GM19193 (cell line): ENCODE results near the gene COL6A1.

Experiments used
- POLR2A ChIP-seq: IDR thresholded peaks from 4 replicates; pipeline ENCODE4 v1.6.1; 2011; ENCODE audit not compliant: insufficient read depth, insufficient read length; ENCODE audit errors: extremely low read depth

The COL6A1 gene, protein sequence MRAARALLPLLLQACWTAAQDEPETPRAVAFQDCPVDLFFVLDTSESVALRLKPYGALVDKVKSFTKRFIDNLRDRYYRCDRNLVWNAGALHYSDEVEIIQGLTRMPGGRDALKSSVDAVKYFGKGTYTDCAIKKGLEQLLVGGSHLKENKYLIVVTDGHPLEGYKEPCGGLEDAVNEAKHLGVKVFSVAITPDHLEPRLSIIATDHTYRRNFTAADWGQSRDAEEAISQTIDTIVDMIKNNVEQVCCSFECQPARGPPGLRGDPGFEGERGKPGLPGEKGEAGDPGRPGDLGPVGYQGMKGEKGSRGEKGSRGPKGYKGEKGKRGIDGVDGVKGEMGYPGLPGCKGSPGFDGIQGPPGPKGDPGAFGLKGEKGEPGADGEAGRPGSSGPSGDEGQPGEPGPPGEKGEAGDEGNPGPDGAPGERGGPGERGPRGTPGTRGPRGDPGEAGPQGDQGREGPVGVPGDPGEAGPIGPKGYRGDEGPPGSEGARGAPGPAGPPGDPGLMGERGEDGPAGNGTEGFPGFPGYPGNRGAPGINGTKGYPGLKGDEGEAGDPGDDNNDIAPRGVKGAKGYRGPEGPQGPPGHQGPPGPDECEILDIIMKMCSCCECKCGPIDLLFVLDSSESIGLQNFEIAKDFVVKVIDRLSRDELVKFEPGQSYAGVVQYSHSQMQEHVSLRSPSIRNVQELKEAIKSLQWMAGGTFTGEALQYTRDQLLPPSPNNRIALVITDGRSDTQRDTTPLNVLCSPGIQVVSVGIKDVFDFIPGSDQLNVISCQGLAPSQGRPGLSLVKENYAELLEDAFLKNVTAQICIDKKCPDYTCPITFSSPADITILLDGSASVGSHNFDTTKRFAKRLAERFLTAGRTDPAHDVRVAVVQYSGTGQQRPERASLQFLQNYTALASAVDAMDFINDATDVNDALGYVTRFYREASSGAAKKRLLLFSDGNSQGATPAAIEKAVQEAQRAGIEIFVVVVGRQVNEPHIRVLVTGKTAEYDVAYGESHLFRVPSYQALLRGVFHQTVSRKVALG

DNA sequence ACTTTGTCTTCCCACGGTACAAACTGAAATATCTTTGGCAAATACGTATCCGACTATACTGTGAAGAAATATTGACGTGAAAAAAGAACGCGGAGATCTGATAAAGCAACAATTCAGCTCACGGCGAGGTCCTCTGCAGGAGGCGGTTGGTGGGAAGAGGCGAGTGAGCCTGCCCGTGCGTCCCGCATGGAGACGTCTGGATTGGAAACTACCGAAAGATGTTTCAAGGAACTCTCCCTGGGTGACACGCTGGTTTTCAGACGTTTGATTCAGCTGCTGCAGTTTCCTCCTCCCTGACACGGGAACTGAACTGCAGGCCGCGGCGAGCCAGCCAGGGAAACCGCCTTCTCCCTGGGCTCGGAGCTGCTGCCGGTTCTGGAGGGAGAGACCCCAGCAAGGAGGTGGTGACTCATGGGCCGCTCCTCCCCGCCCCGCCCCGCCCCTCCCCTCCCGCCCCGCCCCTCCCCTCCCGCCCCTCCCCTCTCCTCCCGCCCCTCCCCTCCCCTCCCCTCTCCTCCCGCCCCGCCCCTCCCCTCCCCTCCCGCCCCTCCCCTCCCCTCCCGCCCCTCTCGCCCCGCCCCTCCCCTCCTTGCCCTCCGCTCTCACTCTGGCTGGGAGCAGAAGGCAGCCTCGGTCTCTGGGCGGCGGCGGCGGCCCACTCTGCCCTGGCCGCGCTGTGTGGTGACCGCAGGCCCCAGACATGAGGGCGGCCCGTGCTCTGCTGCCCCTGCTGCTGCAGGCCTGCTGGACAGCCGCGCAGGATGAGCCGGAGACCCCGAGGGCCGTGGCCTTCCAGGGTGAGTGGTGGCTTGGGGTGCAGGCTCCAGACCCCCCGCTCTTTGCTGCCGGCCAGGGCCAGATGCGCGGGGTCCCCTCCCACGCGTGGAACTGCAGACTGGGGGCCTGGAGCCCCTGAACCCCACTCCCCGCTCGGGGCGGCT is at the start of gene COL6A1:
COL6A1 (plus strand) TSS at position 620 of the 941 bp plus-strand sequence; CDS start at position 701, 81 bp downstream.
- no peak for TF ChIP-seq POLR2A

DNA sequence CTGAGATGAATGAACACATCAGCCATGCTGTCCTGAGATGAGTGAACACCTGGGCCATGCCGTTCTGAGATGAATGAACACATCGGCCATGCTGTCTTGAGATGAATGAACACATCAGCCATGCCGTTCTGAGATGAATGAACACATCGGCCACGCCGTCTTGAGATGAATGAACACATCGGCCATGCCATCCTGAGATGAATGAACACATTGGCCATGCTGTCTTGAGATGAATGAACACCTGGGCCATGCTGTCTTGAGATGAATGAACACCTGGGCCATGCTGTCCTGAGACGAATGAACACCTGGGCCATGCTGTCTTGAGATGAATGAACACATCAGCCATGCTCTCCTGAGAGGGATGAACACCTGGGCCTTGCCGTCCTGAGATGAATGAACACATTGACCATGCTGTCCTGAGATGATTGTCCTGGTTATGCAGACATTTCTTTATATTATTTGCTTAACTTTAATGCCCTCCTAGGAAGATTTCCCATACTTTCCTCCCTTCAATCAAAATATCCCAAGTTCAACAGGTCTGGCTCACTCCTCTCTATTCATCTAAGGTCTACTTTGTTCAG is 48.6 kb upstream of the COL6A1 start:
- TF ChIP-seq POLR2A: no peak

DNA sequence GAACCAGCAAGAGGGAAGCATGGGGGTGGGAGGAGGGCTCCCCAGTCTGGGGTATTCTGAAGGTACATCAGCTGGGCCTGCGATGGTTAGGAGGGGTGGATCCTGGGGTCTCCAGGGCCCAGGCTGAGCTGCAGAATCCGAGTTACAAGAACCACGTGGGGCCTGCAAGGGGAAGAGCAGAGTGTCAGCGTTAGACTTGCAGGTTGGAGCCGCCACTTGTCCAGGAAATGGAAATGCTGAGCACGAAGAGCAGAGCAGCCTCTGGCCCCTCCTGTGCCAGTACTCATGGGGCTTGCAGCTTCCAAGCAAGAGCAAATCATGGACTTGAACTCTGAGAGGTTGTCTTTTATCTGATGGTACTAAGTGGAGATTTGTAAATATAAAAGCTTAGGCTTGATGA is 47.5 kb upstream of the COL6A1 start:
- no peak for TF ChIP-seq POLR2A

DNA sequence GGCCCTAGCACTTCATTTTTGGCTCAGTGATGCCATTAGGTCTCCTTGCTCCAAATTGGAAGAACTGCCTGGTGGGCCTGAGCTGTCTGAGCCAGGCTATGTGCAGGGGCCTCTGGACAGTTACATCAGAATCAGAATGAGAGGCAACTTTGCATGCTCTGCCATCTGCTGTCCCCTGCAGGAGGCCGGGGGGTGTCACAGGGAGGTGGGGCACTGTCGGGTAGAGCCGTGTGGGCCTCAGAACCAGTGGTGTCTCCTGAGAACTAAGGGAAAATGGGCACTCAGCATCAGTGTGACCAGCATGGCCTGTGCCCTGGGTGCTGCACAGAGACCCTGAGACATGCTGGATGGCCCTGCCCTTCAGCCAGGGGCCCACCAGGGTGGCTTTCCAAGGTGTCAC is 47.0 kb upstream of the COL6A1 start:
- no peak for TF ChIP-seq POLR2A

DNA sequence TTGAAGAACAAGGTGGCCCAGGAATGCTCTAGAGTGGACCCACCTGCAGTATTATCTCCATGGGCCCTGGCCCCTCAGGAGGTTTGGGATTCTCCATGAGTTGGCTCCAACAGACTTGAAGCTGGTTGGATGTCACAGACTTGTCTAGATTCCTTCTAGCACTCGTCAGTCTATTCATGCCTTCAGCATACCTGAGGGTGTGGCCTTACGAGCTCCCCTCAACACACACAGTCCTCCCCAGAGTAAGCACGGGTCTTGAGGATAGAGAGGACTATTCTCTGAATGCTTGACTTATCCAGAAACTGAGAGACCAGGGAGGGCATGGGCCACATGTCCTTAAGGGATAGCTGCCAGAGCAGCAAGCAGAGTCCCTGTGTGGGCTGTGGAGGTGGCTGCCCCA is 45.9 kb upstream of the COL6A1 start:
- no peak for TF ChIP-seq POLR2A

DNA sequence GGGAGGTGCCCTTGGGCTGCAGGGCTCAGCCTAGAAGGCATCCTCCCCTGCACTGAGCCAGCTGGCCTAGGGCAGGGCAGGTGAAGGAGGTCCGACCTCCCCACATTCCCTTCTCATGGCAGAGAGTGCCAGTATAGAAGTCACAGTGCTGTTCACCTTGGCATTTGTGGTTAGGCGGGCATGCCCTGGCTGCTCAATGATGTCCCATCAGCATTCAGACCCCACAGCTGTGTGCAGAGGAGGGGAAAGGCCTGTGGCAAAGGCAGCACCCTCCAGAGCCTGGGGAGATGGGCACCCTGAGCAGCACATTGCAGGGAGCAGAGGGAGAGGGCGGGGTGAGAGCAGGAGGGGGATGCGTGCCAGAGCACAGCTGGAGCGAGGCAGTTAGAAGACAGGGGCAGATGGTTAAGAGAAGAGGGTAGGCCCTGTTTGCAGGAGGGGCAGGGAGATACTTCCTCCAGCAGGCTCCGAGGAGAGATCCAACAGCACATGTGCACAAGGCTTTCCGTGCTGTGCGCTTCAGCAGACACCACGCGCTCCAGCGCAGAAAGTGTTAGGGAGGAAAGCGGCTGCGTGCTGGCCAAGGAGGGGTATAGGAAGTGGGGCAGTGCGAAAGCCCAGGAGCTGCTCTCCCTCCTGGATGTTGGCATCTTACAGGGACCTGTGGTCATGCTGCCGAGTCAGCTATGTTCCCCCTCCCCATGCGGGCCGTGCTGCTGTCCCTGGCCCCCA is 43.7 kb upstream of the COL6A1 start:
- TF ChIP-seq POLR2A: no peak

DNA sequence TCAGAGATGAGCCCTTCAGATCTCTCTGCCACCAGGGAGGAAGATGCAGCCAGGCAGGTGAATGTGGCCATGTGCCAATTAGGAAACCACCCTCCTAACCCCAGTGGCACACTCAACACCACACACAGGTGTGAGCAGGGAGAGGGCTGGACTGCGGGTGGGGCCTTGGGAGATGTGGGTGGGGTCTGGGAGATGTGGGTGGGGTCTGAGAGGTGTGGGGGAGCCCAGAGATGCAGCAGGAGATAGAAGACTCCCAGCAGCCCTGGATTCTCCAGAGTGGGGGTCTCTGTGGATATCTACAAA is 43.2 kb upstream of the COL6A1 start:
- TF ChIP-seq POLR2A: no peak

DNA sequence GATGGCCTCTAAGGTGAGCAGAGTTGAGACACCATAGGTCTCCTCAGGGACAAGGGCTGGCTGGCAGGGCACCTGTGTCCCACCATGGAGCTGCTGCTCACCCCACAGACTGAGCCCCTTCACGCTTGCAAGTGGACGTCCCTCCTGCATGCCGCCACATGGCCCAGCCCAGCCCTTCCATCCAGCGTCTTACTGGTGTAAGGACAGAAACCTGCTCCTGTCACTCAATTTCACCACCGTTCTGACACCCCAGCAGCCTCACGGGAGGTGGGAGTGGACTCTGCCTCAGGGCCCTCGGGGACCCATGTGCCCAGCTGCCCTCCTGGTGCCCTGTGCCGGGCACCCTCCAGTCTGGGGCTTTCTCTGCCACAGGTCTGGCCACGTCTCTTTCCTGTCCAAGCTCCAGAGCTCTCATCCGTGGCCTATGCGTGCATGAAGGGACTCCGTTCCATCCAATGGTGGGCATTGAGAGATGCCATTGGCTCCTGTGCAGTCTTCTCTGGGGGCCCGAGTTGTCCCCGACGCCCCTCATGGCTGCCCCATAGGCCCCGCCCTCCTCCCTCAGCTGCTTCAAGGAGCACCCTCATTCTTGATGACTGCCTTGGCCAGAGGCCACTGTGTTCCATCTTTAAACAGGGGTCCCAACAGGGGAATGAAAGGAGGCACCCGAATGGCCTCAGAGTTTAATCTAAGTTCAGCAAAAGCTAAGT is 42.6 kb upstream of the COL6A1 start:
- TF ChIP-seq POLR2A: no peak

DNA sequence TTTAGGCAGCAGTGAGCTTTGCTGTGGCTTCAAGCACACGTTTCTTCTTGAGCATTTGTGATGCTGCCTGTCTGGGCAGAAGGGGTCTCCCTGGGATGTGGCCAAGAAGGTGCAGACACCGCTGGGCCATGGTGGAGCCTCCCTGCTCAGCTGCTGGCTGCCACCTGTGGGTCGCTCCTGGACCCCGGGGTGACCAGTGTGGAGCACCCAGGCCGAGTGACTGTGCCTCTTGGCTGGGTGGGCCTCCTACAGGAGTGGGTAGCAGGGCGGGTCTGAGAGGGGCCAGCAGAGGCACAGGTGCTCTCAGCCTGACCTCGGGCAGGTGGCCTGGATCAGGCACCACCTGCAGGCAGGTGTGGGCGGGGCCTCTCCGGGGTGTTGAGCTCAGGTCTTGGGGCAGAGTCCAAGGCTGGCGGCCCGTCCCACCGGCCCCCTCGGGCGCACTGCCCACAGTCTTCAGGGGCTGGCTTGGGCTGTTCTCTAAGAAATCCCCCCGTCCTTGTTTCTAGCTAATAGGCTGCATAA is 42.0 kb upstream of the COL6A1 start:
- no peak for TF ChIP-seq POLR2A

DNA sequence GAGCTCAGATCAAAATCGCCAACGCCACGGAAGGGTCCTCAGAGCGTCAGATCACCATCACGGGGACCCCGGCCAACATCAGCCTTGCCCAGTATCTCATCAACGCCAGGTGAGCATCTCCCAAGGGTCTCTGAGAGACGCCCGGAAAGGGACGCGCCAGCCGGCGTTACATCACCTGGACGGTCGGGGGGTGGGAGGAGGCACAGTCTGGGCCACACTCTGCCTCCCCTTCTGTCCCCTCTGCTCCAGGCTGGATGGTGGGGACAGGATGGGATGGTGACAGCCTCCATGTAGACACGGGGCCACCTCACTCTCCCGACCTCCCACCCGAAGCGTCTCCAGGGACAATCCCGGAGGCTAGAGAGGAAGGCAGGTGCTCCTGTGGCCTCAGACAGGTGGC is 41.5 kb upstream of the COL6A1 start:
- TF ChIP-seq POLR2A: no peak

DNA sequence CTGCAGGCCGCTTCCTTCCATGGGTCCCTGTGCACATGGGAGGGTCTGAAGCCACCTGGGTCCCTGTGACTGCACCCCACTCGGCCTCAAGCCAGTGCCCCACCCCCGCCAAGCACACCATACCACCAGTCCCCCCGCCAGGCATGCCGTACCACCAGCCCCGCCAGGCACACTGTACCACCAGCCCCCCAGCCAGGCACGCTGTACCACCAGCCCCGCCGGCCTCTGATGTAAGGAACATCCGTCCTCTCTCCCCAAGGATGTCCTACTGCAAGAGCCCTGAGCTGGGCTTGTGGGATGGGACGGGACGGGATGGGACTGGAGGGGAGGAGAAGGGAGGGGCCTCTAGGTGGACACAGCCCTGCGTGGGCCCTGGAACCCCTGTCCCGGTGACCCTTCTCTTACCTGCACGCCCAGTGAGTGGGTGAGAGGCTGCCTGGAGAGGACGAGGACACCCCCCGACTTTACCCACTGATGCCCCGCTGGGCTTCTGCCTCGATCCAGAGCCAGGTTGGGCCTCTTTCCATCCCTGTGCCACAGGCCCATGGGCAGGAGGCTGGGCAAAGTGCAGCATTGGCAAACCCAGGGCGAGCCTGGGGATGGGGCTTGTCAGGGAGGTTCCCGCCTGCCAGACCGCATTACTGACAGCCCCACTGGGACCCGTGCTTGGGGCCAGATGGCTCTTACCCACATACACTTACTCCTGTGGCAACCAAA is 40.8 kb upstream of the COL6A1 start:
- TF ChIP-seq POLR2A: no peak

DNA sequence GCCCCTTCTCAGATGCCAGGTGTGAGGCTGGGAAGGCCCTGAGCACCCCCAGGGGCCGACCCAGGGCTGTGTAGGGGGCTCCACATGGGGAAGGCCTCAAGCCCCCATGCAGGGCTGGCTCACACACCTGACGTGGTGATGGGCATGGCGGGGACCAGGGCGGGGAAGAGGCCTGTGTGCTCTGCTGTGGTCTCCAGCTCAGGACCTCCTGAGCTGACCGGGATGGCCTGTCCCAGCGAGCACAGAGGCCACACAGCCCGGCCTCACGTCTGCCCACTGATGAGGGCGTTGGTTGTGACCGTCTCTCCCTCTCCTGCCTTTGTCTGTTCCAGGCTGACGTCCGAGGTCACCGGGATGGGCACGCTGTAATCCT is 40.2 kb upstream of the COL6A1 start:
- no peak for TF ChIP-seq POLR2A
